ENCODE measurements around the gene MYMK. TPM values are rescaled to one million over a fixed set of nuclear protein-coding genes. Genes with fewer than 3 reads are reported as not detected.

Gene MYMK
- total and polyA plus RNA-seq, 7 experiments from 2014 or later = not detected

GRCh38 chr9:133527444-133527920 is 2.7 kb upstream of the MYMK start:
- Mint-ChIP-seq H3K9me3 (peaks cover 0 to 2% (median 0%) of the 10 kb centered on the region in 11 donors), H3K4me3 (peak overlapping the region in 1 of 10 donors; percentile 38), H3K4me1 (peaks cover 0 to 19% (median 9%) of the 10 kb centered on the region in 7 donors), H3K36me3 (no peaks in the 10 kb centered on the region), H3K27me3 (peaks cover 0 to 10% (median 0%) of the 10 kb centered on the region in 5 donors), H3K27ac (peak overlapping the region in 1 of 9 donors; percentile 89)
- Histone ChIP-seq H3K4me3 (ENCODE audit: low read length) (no peak overlapping the region), H3K27ac (ENCODE audit: low read depth, low read length) (no peak overlapping the region), H3K4me1 (ENCODE audit: control insufficient read depth in 2 of 2, insufficient read depth in 2 of 2, low read length in 2 of 2) (peaks cover 0 to 9% of the 10 kb centered on the region in 2 donors), H3K9me3 (ENCODE audit: control insufficient read depth in 2 of 3, low read length in 3 of 3) (no peaks in the 10 kb centered on the region), H3K27me3 (ENCODE audit: control insufficient read depth in 2 of 2, insufficient read depth in 2 of 2, low read length in 2 of 2) (no peaks in the 10 kb centered on the region), H3K36me3 (ENCODE audit: control insufficient read depth in 2 of 3, insufficient read depth in 3 of 3, low read length in 3 of 3) (no peaks in the 10 kb centered on the region)
- POLR2A ChIA-PET = no interaction called here
- intact Hi-C loops (cut with micrococcal nuclease) = no loop called here
- DNase-seq (no peak), ATAC-seq (no peak)
- CTCF ChIA-PET = no interaction called here

GRCh38 chr9:133526721-133527321 is 2.1 kb upstream of the MYMK start:
- CTCF ChIA-PET = no interaction called here
- Mint-ChIP-seq H3K4me1 (peaks cover 0 to 19% (median 9%) of the 10 kb centered on the region in 7 donors), H3K27ac (peak overlapping the region in 3 of 9 donors; percentile 43 to 58 (median 55)), H3K36me3 (no peaks in the 10 kb centered on the region), H3K9me3 (peaks cover 0 to 2% (median 0%) of the 10 kb centered on the region in 11 donors), H3K27me3 (peaks cover 0 to 6% (median 0%) of the 10 kb centered on the region in 5 donors), H3K4me3 (peak overlapping the region in 2 of 10 donors; percentile 5 to 32)
- H3K4me3 ChIP-seq (ENCODE audit: low read length) = no peak overlapping the region
- intact Hi-C loops (cut with micrococcal nuclease) = no loop called here
- no peak overlapping the region for H3K27ac ChIP-seq (ENCODE audit: low read depth, low read length)
- no peak for DNase-seq
- POLR2A ChIA-PET = no interaction called here
- no peaks in the 10 kb centered on the region for H3K36me3 ChIP-seq (ENCODE audit: control insufficient read depth in 2 of 3, insufficient read depth in 3 of 3, low read length in 3 of 3)
- no peaks in the 10 kb centered on the region for H3K9me3 ChIP-seq (ENCODE audit: control insufficient read depth in 2 of 3, low read length in 3 of 3)
- H3K27me3 ChIP-seq (ENCODE audit: control insufficient read depth in 2 of 2, insufficient read depth in 2 of 2, low read length in 2 of 2) = no peaks in the 10 kb centered on the region
- ATAC-seq = no peak
- H3K4me1 ChIP-seq (ENCODE audit: control insufficient read depth in 2 of 2, insufficient read depth in 2 of 2, low read length in 2 of 2) = peaks cover 0 to 7% of the 10 kb centered on the region in 2 donors

- Mint-ChIP-seq H3K4me1 (peaks cover 0 to 19% (median 9%) of the 10 kb centered on the region in 7 donors), H3K4me3 (no peak overlapping the region), H3K27me3 (peaks cover 0 to 6% (median 0%) of the 10 kb centered on the region in 5 donors), H3K27ac (peak overlapping the region in 2 of 9 donors; percentile 12 to 55), H3K36me3 (no peaks in the 10 kb centered on the region), H3K9me3 (peaks cover 0 to 2% (median 0%) of the 10 kb centered on the region in 11 donors)
- Histone ChIP-seq H3K27me3 (ENCODE audit: control insufficient read depth in 2 of 2, insufficient read depth in 2 of 2, low read length in 2 of 2) (no peaks in the 10 kb centered on the region), H3K27ac (ENCODE audit: low read depth, low read length) (no peak overlapping the region), H3K4me3 (ENCODE audit: low read length) (no peak overlapping the region), H3K9me3 (ENCODE audit: control insufficient read depth in 2 of 3, low read length in 3 of 3) (no peaks in the 10 kb centered on the region), H3K36me3 (ENCODE audit: control insufficient read depth in 2 of 3, insufficient read depth in 3 of 3, low read length in 3 of 3) (no peaks in the 10 kb centered on the region), H3K4me1 (ENCODE audit: control insufficient read depth in 2 of 2, insufficient read depth in 2 of 2, low read length in 2 of 2) (peaks cover 0 to 7% of the 10 kb centered on the region in 2 donors)
- intact Hi-C loops (cut with micrococcal nuclease) = no loop called here
- ChIA-PET CTCF (no interaction called here), POLR2A (no interaction called here)
- ATAC-seq (no peak), DNase-seq (no peak)
Measured at GRCh38 chr9:133525677-133526076, 918 bp upstream of the MYMK start.

GRCh38 chr9:133524146-133524545 is 613 bp downstream of the MYMK start:
- CTCF ChIA-PET = interaction anchor here (0.6 kb wide), 1 partner anchor 499 kb away, joined by 3 read pairs; no protein-coding TSS in a partner anchor
- H3K36me3 ChIP-seq (ENCODE audit: control insufficient read depth in 2 of 3, insufficient read depth in 3 of 3, low read length in 3 of 3) = no peaks in the 10 kb centered on the region
- POLR2A ChIA-PET = no interaction called here
- peaks cover 0 to 7% of the 10 kb centered on the region in 2 donors for H3K4me1 ChIP-seq (ENCODE audit: control insufficient read depth in 2 of 2, insufficient read depth in 2 of 2, low read length in 2 of 2)
- H3K4me3 Mint-ChIP-seq = peak overlapping the region in 1 of 10 donors; percentile 29
- H3K36me3 Mint-ChIP-seq = no peaks in the 10 kb centered on the region
- DNase-seq (no peak), ATAC-seq (no peak)
- peaks cover 0 to 19% (median 9%) of the 10 kb centered on the region in 7 donors for H3K4me1 Mint-ChIP-seq
- H3K27ac ChIP-seq (ENCODE audit: low read depth, low read length) = no peak overlapping the region
- H3K4me3 ChIP-seq (ENCODE audit: low read length) = no peak overlapping the region
- H3K27me3 ChIP-seq (ENCODE audit: control insufficient read depth in 2 of 2, insufficient read depth in 2 of 2, low read length in 2 of 2) = no peaks in the 10 kb centered on the region
- no peaks in the 10 kb centered on the region for H3K9me3 ChIP-seq (ENCODE audit: control insufficient read depth in 2 of 3, low read length in 3 of 3)
- H3K27me3 Mint-ChIP-seq = peaks cover 0 to 6% (median 0%) of the 10 kb centered on the region in 5 donors
- H3K9me3 Mint-ChIP-seq = no peaks in the 10 kb centered on the region
- H3K27ac Mint-ChIP-seq = no peak overlapping the region
- intact Hi-C loops (cut with micrococcal nuclease) = no loop called here

- Mint-ChIP-seq H3K4me1 (peaks cover 0 to 19% (median 9%) of the 10 kb centered on the region in 7 donors), H3K27me3 (peaks cover 0 to 5% (median 0%) of the 10 kb centered on the region in 5 donors), H3K27ac (peak overlapping the region in 2 of 9 donors; percentile 6 to 10), H3K9me3 (no peaks in the 10 kb centered on the region), H3K4me3 (no peak overlapping the region), H3K36me3 (no peaks in the 10 kb centered on the region)
- DNase-seq (no peak), ATAC-seq (no peak)
- Histone ChIP-seq H3K27ac (ENCODE audit: low read depth, low read length) (no peak overlapping the region), H3K27me3 (ENCODE audit: control insufficient read depth in 2 of 2, insufficient read depth in 2 of 2, low read length in 2 of 2) (no peaks in the 10 kb centered on the region), H3K36me3 (ENCODE audit: control insufficient read depth in 2 of 3, insufficient read depth in 3 of 3, low read length in 3 of 3) (no peaks in the 10 kb centered on the region), H3K4me3 (ENCODE audit: low read length) (no peak overlapping the region), H3K9me3 (ENCODE audit: control insufficient read depth in 2 of 3, low read length in 3 of 3) (no peaks in the 10 kb centered on the region), H3K4me1 (ENCODE audit: control insufficient read depth in 2 of 2, insufficient read depth in 2 of 2, low read length in 2 of 2) (peaks cover 0 to 7% of the 10 kb centered on the region in 2 donors)
- ChIA-PET POLR2A (no interaction called here), CTCF (interaction anchor here (0.7 kb wide), 1 partner anchor 166 kb away, joined by 4 read pairs; no protein-coding TSS in a partner anchor)
- intact Hi-C loops (cut with micrococcal nuclease) = no loop called here
Measured at GRCh38 chr9:133523106-133523505, 1.7 kb downstream of the MYMK start.

GRCh38 chr9:133522073-133522910 is 2.5 kb downstream of the MYMK start:
- no peaks in the 10 kb centered on the region for H3K9me3 ChIP-seq (ENCODE audit: control insufficient read depth in 2 of 3, low read length in 3 of 3)
- H3K36me3 ChIP-seq (ENCODE audit: control insufficient read depth in 2 of 3, insufficient read depth in 3 of 3, low read length in 3 of 3) = no peaks in the 10 kb centered on the region
- Mint-ChIP-seq H3K9me3 (no peaks in the 10 kb centered on the region), H3K27me3 (peaks cover 0 to 2% (median 0%) of the 10 kb centered on the region in 5 donors), H3K4me1 (peaks cover 0 to 18% (median 9%) of the 10 kb centered on the region in 7 donors), H3K36me3 (no peaks in the 10 kb centered on the region), H3K4me3 (no peak overlapping the region), H3K27ac (no peak overlapping the region)
- peaks cover 0 to 7% of the 10 kb centered on the region in 2 donors for H3K4me1 ChIP-seq (ENCODE audit: control insufficient read depth in 2 of 2, insufficient read depth in 2 of 2, low read length in 2 of 2)
- ChIA-PET POLR2A (interaction anchor here (0.6 to 0.7 kb wide), 2 partner anchors 19 to 138 kb away, joined by 3 read pairs; no protein-coding TSS in a partner anchor), CTCF (interaction anchor here (0.7 kb wide), 1 partner anchor 165 kb away, joined by 4 read pairs; no protein-coding TSS in a partner anchor)
- intact Hi-C loops (cut with micrococcal nuclease) = no loop called here
- no peaks in the 10 kb centered on the region for H3K27me3 ChIP-seq (ENCODE audit: control insufficient read depth in 2 of 2, insufficient read depth in 2 of 2, low read length in 2 of 2)
- no peak overlapping the region for H3K27ac ChIP-seq (ENCODE audit: low read depth, low read length)
- DNase-seq (no peak), ATAC-seq (no peak)
- no peak overlapping the region for H3K4me3 ChIP-seq (ENCODE audit: low read length)
